HuH-7 (cell line): Measurements from ENCODE around the gene MAGI2.

Source experiments
- DNase-seq: peaks from one replicate; pipeline ENCODE4 v3.0.0; 2011; ENCODE audit warnings: low spot score

The MAGI2 gene

GRCh38 chr7:78912781-78913180, 540.7 kb downstream of the MAGI2 start:
- DNase-seq: no peak

GRCh38 chr7:78906735-78907134, 546.7 kb downstream of the MAGI2 start:
- no peak for DNase-seq

GRCh38 chr7:78905436-78905835, 548.0 kb downstream of the MAGI2 start:
- no peak for DNase-seq

GRCh38 chr7:78904983-78905382, 548.5 kb downstream of the MAGI2 start:
- DNase-seq: no peak

GRCh38 chr7:78901566-78901965, 551.9 kb downstream of the MAGI2 start:
- no peak for DNase-seq

- DNase-seq: no peak
Observed at GRCh38 chr7:78900806-78901205, 552.7 kb downstream of the MAGI2 start.

GRCh38 chr7:78895393-78895792, 558.1 kb downstream of the MAGI2 start:
- no peak for DNase-seq

- no peak for DNase-seq
Observed at GRCh38 chr7:78879206-78879605, 574.3 kb downstream of the MAGI2 start.

- DNase-seq: no peak
Observed at GRCh38 chr7:78873117-78873516, 580.4 kb downstream of the MAGI2 start.

- no peak for DNase-seq
Observed at GRCh38 chr7:78864339-78864738, 589.1 kb downstream of the MAGI2 start.

GRCh38 chr7:78863281-78863680, 590.2 kb downstream of the MAGI2 start:
- no peak for DNase-seq

GRCh38 chr7:78862411-78862900, 591.0 kb downstream of the MAGI2 start:
- DNase-seq: no peak

- no peak for DNase-seq
Observed at GRCh38 chr7:78852951-78853350, 600.5 kb downstream of the MAGI2 start.

GRCh38 chr7:78850093-78850740, 603.2 kb downstream of the MAGI2 start:
- DNase-seq: no peak

- no peak for DNase-seq
Observed at GRCh38 chr7:78845155-78845554, 608.3 kb downstream of the MAGI2 start.

- no peak for DNase-seq
Observed at GRCh38 chr7:78842068-78842467, 611.4 kb downstream of the MAGI2 start.

GRCh38 chr7:78835897-78836296, 617.6 kb downstream of the MAGI2 start:
- DNase-seq: no peak

- DNase-seq: no peak
Observed at GRCh38 chr7:78828317-78828716, 625.1 kb downstream of the MAGI2 start.

GRCh38 chr7:78803501-78804127, 649.9 kb downstream of the MAGI2 start:
- no peak for DNase-seq

- no peak for DNase-seq
Observed at GRCh38 chr7:78794101-78794500, 659.4 kb downstream of the MAGI2 start.

GRCh38 chr7:78792624-78793023, 660.8 kb downstream of the MAGI2 start:
- DNase-seq: no peak

GRCh38 chr7:78792006-78792405, 661.5 kb downstream of the MAGI2 start:
- DNase-seq: no peak

GRCh38 chr7:78788464-78788863, 665.0 kb downstream of the MAGI2 start:
- DNase-seq: no peak

GRCh38 chr7:78787854-78788253, 665.6 kb downstream of the MAGI2 start:
- DNase-seq: no peak
